GM12878 (cell line): Measurements from ENCODE around the gene ADCYAP1R1.

Source experiments
- CBFB ChIP-seq: IDR thresholded peaks from 2 replicates; pipeline ENCODE4 v1.6.1; 2016; ENCODE audit warnings: antibody characterized with exemption, low read depth
- CREB1 ChIP-seq: IDR thresholded peaks from 2 replicates; pipeline ENCODE4 v1.6.1; 2012; ENCODE audit warnings: low read depth, mild to moderate bottlenecking, inconsistent platforms
- EP300 ChIP-seq, 2 experiments: fragments of 150-350 bp in 1 of 2; IDR thresholded peaks; 2 replicates each; pipeline ENCODE4 v1.6.1; 2011 to 2012; ENCODE audit warnings: low read depth in 2 of 2, low read length in 2 of 2, borderline replicate concordance in 1 of 2, improper control_type of control experiment in 1 of 2, inconsistent platforms in 1 of 2; ENCODE audit not compliant: control insufficient read depth in 1 of 2
- EZH2 ChIP-seq: IDR thresholded peaks from 2 replicates; pipeline ENCODE4 v1.6.1; 2012; ENCODE audit warnings: low read depth, mild to moderate bottlenecking, control low read depth, inconsistent platforms, low read length, borderline replicate concordance; ENCODE audit not compliant: control insufficient read depth
- POLR2A ChIP-seq: IDR thresholded peaks from 2 replicates; pipeline ENCODE4 v1.6.1; 2011; ENCODE audit warnings: low read depth, mild to moderate bottlenecking, low read length
- SIX5 ChIP-seq: IDR thresholded peaks from 2 replicates; pipeline ENCODE4 v1.6.1; 2011; ENCODE audit warnings: mild to moderate bottlenecking, low read depth, low read length, moderate library complexity; ENCODE audit not compliant: severe bottlenecking
- SREBF2 ChIP-seq: IDR thresholded peaks from 2 replicates; pipeline ENCODE4 v1.6.1; 2012; ENCODE audit warnings: mild to moderate bottlenecking, low read length
- TF ChIP-seq, protein P1 (sequence below), 3 experiments: IDR thresholded peaks in 2 of 3; conservative IDR thresholded peaks in 1 of 3; 2 replicates each; pipeline ENCODE4 v1.5.1; 2011; ENCODE audit warnings: low read depth in 3 of 3, low read length in 3 of 3, mild to moderate bottlenecking in 3 of 3, control low read depth in 2 of 3, moderate library complexity in 2 of 3, inconsistent platforms in 1 of 3, mixed read lengths in 1 of 3; ENCODE audit not compliant: control insufficient read depth in 2 of 3, insufficient read depth in 1 of 3; ENCODE audit errors: extremely low read depth in 1 of 3

- TF ChIP-seq, protein P1, sequence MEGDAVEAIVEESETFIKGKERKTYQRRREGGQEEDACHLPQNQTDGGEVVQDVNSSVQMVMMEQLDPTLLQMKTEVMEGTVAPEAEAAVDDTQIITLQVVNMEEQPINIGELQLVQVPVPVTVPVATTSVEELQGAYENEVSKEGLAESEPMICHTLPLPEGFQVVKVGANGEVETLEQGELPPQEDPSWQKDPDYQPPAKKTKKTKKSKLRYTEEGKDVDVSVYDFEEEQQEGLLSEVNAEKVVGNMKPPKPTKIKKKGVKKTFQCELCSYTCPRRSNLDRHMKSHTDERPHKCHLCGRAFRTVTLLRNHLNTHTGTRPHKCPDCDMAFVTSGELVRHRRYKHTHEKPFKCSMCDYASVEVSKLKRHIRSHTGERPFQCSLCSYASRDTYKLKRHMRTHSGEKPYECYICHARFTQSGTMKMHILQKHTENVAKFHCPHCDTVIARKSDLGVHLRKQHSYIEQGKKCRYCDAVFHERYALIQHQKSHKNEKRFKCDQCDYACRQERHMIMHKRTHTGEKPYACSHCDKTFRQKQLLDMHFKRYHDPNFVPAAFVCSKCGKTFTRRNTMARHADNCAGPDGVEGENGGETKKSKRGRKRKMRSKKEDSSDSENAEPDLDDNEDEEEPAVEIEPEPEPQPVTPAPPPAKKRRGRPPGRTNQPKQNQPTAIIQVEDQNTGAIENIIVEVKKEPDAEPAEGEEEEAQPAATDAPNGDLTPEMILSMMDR (IDR thresholded peaks at IDR 0.05 in 2 of 3, conservative IDR thresholded peaks at IDR 0.05 in 1 of 3; ENCODE audit: control insufficient read depth in 2 of 3, extremely low read depth in 1 of 3, insufficient read depth in 1 of 3, low read depth in 3 of 3, low read length in 3 of 3) = no peak
- no peak for TF ChIP-seq SIX5
- no peak for TF ChIP-seq POLR2A
- TF ChIP-seq SREBF2 = no peak
- no peak for TF ChIP-seq EP300 (IDR thresholded peaks at IDR 0.05; ENCODE audit: borderline replicate concordance in 1 of 2, control insufficient read depth in 1 of 2, low read depth in 2 of 2, low read length in 2 of 2)
- TF ChIP-seq EZH2 = no peak
- no peak for TF ChIP-seq CBFB
- no peak for TF ChIP-seq CREB1
These were observed 21.9 kb downstream of the ADCYAP1R1 start for GRCh38 chr7:31074120-31074383.
